Mammary epithelial cell (primary cell): ENCODE data around the gene GRB10.

ENCODE experiments used
- EZH2 ChIP-seq: IDR thresholded peaks from 2 replicates; pipeline ENCODE4 v1.6.1; 2012; ENCODE audit warnings: low read length, inconsistent platforms, borderline replicate concordance
- TF ChIP-seq, protein P1 (sequence below), 2 donors: IDR thresholded peaks in 1 of 2; conservative IDR thresholded peaks in 1 of 2; 2 replicates each; pipeline ENCODE4 v1.5.1; 2011 to 2012; ENCODE audit warnings: inconsistent platforms in 2 of 2, low read length in 2 of 2, mild to moderate bottlenecking in 2 of 2, control low read depth in 1 of 2, low read depth in 1 of 2; ENCODE audit not compliant: insufficient read depth in 1 of 2; ENCODE audit errors: extremely low read depth in 1 of 2

DNA sequence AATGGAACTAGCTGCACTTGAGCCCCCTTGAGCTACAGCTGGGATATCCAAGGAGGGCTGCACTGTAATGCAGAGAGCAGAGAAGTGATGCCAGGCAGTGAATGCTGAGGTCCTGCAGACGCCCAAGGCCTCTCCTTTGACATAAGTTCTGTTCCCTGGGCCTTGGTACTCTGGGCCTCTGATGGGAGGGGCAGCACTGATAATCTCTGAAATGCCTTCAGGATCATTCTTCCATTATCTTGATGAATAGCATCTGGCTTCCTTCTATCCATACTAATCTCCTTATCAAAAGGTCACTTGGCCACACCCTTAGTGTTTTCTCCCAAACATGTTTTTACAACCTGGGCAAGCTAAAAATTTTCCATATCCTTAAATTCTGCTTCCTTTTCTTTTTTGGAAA, 6.9 kb downstream of the GRB10 start:
- TF ChIP-seq, protein P1, sequence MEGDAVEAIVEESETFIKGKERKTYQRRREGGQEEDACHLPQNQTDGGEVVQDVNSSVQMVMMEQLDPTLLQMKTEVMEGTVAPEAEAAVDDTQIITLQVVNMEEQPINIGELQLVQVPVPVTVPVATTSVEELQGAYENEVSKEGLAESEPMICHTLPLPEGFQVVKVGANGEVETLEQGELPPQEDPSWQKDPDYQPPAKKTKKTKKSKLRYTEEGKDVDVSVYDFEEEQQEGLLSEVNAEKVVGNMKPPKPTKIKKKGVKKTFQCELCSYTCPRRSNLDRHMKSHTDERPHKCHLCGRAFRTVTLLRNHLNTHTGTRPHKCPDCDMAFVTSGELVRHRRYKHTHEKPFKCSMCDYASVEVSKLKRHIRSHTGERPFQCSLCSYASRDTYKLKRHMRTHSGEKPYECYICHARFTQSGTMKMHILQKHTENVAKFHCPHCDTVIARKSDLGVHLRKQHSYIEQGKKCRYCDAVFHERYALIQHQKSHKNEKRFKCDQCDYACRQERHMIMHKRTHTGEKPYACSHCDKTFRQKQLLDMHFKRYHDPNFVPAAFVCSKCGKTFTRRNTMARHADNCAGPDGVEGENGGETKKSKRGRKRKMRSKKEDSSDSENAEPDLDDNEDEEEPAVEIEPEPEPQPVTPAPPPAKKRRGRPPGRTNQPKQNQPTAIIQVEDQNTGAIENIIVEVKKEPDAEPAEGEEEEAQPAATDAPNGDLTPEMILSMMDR (conservative IDR thresholded peaks at IDR 0.05 in 1 of 2, IDR thresholded peaks at IDR 0.05 in 1 of 2; ENCODE audit: extremely low read depth in 1 of 2, insufficient read depth in 1 of 2, low read depth in 1 of 2, low read length in 2 of 2), result no peak
- no peak for TF ChIP-seq EZH2
